Measurements from ENCODE around the gene TRAPPC3. TPM values are rescaled to one million over a fixed set of nuclear protein-coding genes. Genes with fewer than 3 reads are reported as not detected.

Gene TRAPPC3
- total and polyA plus RNA-seq, 9 of the 15 experiments (the other 6 are each of a cell fraction or from before 2014, with no cell fraction given): 20.6 to 141 (median 112) TPM

DNA sequence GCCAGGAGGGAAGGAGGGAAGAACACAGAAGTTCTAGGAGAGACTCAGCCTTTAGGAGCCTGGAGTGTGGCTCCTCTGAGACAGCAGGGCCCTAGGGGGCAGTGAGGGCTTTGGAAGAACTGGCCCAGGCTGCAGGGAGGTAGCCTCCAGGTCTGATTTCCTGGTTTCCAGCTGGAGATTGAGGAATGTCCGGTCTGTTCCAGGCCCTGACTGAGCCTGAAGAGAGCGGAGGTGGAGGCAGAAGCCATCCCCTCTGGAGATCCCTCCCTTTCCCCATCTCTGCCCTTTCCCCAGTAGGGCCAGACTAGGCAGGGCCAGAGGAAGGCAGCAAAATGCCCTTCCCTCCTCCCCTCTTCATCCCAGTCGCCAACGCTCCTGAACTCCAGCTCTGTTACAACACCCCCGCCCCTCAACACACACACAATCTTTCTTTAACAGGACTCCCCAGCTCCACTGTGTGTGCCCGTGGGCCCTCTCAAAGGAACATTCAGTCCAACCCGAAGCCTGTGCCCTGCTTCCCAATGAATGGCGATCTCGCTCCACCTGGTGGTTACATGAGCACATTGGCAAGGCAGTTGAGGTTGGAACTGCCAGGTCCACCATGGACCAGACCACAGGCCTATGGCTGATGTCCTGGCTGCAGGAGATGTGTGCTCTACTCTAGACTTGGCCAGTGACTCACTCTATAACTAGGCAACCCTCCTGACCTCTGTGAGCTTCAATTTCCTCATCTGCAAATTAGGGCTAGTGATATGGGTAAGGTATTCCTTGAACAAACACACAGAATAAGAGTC lies 38.7 kb upstream of the TRAPPC3 start (continued):
- TF ChIP-seq, protein P1, sequence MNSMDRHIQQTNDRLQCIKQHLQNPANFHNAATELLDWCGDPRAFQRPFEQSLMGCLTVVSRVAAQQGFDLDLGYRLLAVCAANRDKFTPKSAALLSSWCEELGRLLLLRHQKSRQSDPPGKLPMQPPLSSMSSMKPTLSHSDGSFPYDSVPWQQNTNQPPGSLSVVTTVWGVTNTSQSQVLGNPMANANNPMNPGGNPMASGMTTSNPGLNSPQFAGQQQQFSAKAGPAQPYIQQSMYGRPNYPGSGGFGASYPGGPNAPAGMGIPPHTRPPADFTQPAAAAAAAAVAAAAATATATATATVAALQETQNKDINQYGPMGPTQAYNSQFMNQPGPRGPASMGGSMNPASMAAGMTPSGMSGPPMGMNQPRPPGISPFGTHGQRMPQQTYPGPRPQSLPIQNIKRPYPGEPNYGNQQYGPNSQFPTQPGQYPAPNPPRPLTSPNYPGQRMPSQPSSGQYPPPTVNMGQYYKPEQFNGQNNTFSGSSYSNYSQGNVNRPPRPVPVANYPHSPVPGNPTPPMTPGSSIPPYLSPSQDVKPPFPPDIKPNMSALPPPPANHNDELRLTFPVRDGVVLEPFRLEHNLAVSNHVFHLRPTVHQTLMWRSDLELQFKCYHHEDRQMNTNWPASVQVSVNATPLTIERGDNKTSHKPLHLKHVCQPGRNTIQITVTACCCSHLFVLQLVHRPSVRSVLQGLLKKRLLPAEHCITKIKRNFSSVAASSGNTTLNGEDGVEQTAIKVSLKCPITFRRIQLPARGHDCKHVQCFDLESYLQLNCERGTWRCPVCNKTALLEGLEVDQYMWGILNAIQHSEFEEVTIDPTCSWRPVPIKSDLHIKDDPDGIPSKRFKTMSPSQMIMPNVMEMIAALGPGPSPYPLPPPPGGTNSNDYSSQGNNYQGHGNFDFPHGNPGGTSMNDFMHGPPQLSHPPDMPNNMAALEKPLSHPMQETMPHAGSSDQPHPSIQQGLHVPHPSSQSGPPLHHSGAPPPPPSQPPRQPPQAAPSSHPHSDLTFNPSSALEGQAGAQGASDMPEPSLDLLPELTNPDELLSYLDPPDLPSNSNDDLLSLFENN (IDR thresholded peaks at IDR 0.05; ENCODE audit: low read depth in 2 of 2, low read length in 2 of 2): no peak
- TF ChIP-seq MAZ (CRISPR knock-in tag; conservative IDR thresholded peaks at IDR 0.05 in 1 of 2, IDR thresholded peaks at IDR 0.05 in 1 of 2) (peak; percentile 42 to 68; a peak in 2 of 4 replicates), ZNF695 (CRISPR knock-in tag; IDR thresholded peaks at IDR 0.05) (no peak), ZNF311 (CRISPR knock-in tag; IDR thresholded peaks at IDR 0.05) (no peak), C11orf30 (IDR thresholded peaks at IDR 0.05; ENCODE audit: low read depth) (no peak), MEIS2 (IDR thresholded peaks at IDR 0.05; ENCODE audit: partially characterized antibody) (no peak), LARP7 (IDR thresholded peaks at IDR 0.05) (peak; percentile 54; the same call in 1 of the 2 replicates), BRD4 (IDR thresholded peaks at IDR 0.05) (no peak), HNRNPLL (IDR thresholded peaks at IDR 0.05; ENCODE audit: low read depth, low read length, poor library complexity, severe bottlenecking) (no peak), SMARCA5 (IDR thresholded peaks at IDR 0.05) (peak; percentile 63; the same call in 1 of the 2 replicates), NELFE (IDR thresholded peaks at IDR 0.05; ENCODE audit: insufficient read depth, insufficient read length) (no peak), SRSF7 (optimal IDR thresholded peaks at IDR 0.05; ENCODE audit: low read depth, low read length) (no peak), ZNF324 (CRISPR knock-in tag; IDR thresholded peaks at IDR 0.05) (no peak), PTRF (tag; IDR thresholded peaks at IDR 0.05) (no peak), HDAC3 (IDR thresholded peaks at IDR 0.05; ENCODE audit: borderline replicate concordance, partially characterized antibody) (no peak), SMAD4 (CRISPR knock-in tag; conservative IDR thresholded peaks at IDR 0.05) (0 out of 2 replicates have a peak, but pooled peaks have one; percentile 46), ZNF212 (CRISPR knock-in tag; IDR thresholded peaks at IDR 0.05) (no peak), FOXK1 (CRISPR knock-in tag; IDR thresholded peaks at IDR 0.05; ENCODE audit: borderline replicate concordance) (no peak; the same call in 1 of the 2 replicates), ATF1 (CRISPR knock-in tag; IDR thresholded peaks at IDR 0.05) (no peak), ATF1 (tag; IDR thresholded peaks at IDR 0.05) (no peak), SRSF1 (IDR thresholded peaks at IDR 0.05; ENCODE audit: low read depth, low read length) (no peak)
- TF ChIP-seq, protein P2, sequence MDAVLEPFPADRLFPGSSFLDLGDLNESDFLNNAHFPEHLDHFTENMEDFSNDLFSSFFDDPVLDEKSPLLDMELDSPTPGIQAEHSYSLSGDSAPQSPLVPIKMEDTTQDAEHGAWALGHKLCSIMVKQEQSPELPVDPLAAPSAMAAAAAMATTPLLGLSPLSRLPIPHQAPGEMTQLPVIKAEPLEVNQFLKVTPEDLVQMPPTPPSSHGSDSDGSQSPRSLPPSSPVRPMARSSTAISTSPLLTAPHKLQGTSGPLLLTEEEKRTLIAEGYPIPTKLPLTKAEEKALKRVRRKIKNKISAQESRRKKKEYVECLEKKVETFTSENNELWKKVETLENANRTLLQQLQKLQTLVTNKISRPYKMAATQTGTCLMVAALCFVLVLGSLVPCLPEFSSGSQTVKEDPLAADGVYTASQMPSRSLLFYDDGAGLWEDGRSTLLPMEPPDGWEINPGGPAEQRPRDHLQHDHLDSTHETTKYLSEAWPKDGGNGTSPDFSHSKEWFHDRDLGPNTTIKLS (IDR thresholded peaks at IDR 0.05; ENCODE audit: borderline replicate concordance, low read depth): no peak
- TF ChIP-seq, protein P3, sequence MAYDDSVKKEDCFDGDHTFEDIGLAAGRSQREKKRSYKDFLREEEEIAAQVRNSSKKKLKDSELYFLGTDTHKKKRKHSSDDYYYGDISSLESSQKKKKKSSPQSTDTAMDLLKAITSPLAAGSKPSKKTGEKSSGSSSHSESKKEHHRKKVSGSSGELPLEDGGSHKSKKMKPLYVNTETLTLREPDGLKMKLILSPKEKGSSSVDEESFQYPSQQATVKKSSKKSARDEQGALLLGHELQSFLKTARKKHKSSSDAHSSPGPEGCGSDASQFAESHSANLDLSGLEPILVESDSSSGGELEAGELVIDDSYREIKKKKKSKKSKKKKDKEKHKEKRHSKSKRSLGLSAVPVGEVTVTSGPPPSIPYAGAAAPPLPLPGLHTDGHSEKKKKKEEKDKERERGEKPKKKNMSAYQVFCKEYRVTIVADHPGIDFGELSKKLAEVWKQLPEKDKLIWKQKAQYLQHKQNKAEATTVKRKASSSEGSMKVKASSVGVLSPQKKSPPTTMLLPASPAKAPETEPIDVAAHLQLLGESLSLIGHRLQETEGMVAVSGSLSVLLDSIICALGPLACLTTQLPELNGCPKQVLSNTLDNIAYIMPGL (CRISPR knock-in tag; IDR thresholded peaks at IDR 0.05): no peak

All from K562 (cell line).